PC-9 (cell line): Measurements from ENCODE around the gene SLC35E4.
"Not testable (repeated sequence)": the region's sequence is repeated elsewhere in the genome, so short reads cannot be mapped to it uniquely, and the experiment has no call there.

Source experiments
- CTCF ChIP-seq: fragments of 200-600 bp; sonication (generic); conservative IDR thresholded peaks from 2 replicates; pipeline ENCODE4 v1.6.1; 2017; ENCODE audit warnings: mixed run types, antibody characterized with exemption, mild to moderate bottlenecking, moderate library complexity
- EZH2 ChIP-seq: fragments of 200-600 bp; sonication (generic); IDR thresholded peaks from 2 replicates; pipeline ENCODE4 v1.8.0; 2017; ENCODE audit warnings: antibody characterized with exemption, low read depth

GRCh38 chr22:30679895-30680690 is 44.5 kb downstream of the SLC35E4 start:
- TF ChIP-seq CTCF, EZH2: not testable (repeated sequence)
